ENCODE results near the gene MRRF.

Gene MRRF

DNA sequence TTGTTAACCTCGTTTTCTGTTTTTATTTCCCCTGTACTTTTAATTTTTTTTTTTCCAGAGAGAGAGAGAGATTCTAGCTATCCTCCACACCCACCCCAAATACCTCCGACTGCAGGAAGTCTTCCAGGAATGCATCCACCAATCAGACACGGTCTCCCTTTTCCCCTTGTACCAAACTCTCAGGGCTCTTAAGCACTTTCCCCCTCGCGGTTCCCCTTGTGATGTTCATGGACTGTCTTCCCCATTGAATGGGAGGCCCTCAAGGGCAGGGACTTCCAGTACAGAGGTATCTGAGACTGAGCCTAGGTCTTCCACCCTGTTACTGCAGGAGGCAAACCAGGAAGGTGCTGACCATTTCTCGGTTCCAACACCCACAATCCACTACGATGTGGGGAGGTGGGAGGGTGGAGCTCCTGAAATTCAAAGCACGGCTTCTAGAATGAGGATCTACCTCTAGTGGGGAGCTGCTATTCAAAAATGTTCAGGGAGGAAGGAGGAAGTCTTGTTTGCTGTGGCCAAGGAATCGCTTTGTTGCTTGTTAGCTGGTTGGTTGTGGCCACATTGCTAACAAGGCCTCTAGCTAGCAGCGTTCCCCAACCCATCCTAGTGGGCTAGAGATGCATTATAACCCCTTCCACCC lies 68.6 kb downstream of the MRRF start:
- DNase-seq, result no peak

DNA sequence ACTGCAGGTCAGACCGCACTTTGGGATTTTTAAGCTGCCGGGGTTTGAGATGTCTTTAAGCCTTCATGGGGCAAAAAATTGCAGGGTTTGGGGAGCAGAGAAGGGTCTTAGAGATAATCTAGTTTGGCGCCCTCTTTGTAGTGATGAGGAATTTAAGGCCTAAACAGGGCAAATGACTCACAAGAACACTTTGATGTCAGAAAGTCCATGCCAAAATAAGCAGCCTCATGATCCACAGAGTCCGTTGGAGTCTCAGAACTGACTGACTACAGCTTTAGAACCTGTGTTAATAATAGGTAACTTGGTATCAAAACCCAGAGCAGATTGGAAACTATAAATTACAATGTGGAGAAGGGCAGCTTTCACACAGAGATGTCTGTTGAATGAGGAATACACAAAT lies 70.2 kb downstream of the MRRF start:
- no peak for DNase-seq

DNA sequence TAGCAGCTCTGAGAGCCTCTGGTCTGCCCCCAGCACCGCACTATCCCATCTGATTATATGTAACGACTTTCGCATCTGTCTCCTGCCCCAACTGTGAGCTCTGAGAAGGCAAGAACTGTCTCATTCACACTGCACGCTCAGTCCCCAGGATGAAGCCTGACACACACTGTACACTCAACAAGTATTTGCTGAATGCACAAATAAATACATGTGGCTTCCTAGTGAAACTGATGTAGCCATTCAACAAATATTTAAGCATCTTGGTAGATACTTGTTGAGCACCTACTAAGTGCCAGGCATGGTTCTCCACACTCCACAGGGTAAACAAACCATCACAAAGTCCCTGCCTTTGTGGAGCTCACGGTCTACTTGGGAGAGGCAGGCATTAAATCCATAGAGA lies 71.5 kb downstream of the MRRF start:
- no peak for DNase-seq

- DNase-seq, result no peak
These were observed 72.3 kb downstream of the MRRF start for GRCh38 chr9:122336866-122337555.

DNA sequence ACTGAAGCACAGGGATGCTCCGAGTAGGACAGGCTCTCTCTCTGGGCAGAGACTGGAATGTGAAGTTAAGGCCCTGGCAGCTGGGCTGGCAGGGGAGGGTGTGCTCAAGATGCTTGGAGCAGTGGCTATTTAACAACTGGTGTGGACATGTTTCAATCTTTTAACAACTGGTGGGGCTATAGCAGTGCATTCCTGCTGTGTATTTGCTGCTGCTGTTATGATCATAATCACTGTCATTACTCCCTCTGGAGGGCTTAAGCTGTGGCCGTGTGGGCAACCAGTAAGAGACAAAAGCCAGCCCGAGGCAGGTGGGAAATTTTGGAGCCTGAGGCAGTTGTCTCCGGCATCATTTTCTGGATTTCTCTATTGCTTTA lies 72.9 kb downstream of the MRRF start:
- DNase-seq, result no peak

DNA sequence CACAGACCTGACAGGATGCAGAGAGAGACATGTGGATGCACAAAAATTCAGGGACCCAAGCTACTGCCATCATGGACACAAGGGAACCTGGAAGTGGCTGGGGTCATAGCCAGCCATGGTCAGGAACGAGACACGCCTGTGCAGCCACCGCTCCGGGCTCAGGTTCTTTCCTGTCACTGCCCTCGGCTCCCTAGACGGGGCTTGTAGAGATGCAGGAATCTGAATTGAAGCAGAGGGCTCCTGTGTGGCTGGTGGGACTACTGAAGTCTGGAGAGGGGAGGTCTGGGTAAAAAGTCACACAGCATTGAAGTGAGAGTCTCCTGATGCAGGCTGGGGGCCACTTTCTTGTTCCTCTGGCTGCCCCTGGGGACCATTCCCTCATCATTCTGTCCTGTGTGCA lies 73.9 kb downstream of the MRRF start:
- DNase-seq, result no peak

DNA sequence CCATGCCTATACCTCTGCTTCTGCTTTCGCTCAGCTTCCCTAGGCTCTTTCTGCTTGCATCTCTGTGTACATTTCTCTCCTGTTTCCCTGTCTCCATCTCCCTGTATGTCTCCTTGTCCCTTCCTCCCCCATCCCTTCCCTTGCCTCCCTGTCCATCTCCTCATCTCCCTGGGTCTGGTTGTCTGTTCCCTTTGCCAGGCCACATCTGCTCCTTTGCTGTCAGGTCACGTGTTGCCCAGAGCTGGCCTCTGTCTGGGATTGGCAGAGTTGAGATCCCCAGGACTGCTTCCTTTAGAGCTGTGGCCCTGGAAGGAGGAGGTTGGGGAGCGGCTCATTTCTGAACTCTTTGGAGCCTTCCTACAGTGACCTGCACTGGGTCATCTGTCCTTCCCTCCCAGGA lies 74.3 kb downstream of the MRRF start:
- DNase-seq, result no peak

- DNase-seq, result no peak
These were observed 74.9 kb downstream of the MRRF start for GRCh38 chr9:122339579-122339978.

GRCh38 chr9:122340161-122340560 lies 75.5 kb downstream of the MRRF start:
- no peak for DNase-seq

DNA sequence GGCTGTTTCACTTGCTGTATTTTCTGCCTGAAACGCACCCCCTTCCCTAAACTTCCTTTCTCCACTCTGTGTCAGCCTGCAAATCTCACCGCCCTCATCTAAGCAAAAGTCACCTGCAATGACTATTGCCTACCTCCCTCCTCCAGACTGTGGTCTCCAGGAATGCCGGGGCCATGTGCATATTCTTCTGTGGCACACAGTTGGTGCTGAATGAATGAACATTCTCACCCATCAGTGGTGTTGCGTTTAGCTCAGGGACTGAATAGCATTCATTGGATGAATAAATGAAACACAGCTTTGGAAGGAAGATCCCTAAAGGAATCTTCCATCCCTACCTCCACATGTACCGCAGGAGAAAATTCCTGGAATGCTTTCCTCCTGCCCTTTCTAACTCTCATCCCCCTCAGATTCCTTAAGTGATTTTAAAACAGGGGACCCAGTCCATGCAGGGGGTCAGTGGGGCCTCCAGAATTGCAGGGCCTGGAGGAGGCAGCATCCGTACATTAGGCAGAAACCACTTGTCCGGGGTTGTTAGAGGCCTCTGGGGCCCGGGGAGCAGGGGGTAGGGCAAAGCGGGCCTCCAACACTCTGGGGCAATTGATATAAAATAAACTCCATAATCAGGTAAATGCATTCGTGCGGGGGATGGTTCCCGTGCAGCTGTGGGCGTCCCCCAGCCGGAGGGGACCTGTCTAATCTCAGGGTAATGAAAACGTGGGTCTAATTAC lies 77.8 kb downstream of the MRRF start:
- DNase-seq, result no peak

- DNase-seq, result peak in 1 of 2 experiments; percentile 19
These were observed 82.0 kb downstream of the MRRF start for GRCh38 chr9:122346478-122347347.

- DNase-seq, result no peak
These were observed 82.9 kb downstream of the MRRF start for GRCh38 chr9:122347348-122348287.

- DNase-seq, result no peak
These were observed 83.7 kb downstream of the MRRF start for GRCh38 chr9:122348288-122348777.

GRCh38 chr9:122348791-122349190 lies 84.1 kb downstream of the MRRF start:
- DNase-seq, result no peak

GRCh38 chr9:122349201-122349600 lies 84.5 kb downstream of the MRRF start:
- DNase-seq, result no peak

- peak; percentile 62 to 74 for DNase-seq
These were observed 86.1 kb downstream of the MRRF start for GRCh38 chr9:122350577-122351355.

- no peak for DNase-seq
These were observed 90.0 kb downstream of the MRRF start for GRCh38 chr9:122354536-122355199.

DNA sequence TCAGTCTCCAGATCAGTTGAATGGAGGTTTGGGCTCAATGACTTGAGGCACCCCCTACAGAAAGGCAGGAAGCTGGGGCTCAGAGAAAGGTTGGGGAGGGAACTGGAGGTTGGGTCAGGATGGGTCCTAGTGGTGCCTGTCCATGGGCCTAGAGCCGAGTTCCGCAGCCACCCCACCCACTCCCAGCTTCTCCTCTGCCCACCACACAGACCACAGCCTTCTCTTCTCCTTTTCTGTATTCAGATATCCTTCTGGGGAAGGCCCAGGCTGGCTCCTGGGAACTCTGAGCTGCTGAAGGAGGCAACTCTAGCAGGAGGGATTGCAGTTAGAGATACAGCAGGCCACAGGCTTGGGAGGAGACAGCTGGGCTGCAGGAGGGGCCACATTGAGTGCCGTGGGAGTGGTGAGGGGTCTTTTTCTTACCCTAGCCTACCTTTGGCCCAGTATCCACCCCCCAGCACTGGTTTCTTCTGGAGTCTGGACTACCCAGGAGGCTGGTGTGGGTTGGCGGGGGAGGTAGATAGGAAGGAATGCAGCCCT lies 90.7 kb downstream of the MRRF start:
- DNase-seq, result no peak

GRCh38 chr9:122356627-122357026 lies 91.9 kb downstream of the MRRF start:
- no peak for DNase-seq

DNA sequence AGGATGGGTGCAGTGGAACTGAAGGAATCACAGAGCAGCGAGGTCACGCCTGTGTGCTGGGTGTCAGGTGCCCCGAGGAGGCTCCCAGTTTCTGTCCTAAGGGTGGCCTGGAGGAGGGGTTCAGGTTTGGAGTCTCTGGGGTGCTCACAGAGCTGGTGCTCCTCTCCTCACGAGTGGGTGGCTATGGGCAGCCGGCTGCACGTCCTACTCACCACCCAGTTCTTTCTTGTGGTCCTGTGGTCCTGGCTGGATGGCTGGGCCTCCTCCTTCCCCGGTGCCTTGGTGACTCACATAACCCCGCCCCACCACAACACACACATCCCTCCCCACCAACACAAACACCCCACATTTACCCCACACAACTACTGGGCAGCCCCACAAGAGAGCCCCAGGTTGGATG lies 96.2 kb downstream of the MRRF start:
- no peak for DNase-seq

Data from stimulated activated CD4-positive, alpha-beta T cell treated with anti-CD3 and anti-CD28 coated beads, Interleukin-4, amount 100 ng/mL, for 4 hours (primary cell).